Liver (tissue), 9 donors: ENCODE data around the gene ZNF331. TPM values are rescaled to one million over a fixed set of nuclear protein-coding genes. Genes with fewer than 3 reads are reported as not detected.

ENCODE experiments used
- DNase-seq: peaks from one replicate; pipeline ENCODE4 v3.0.0-alpha.2; 2017; ENCODE audit warnings: low spot score
- H3K27ac ChIP-seq, 2 donors: one replicate each; pipeline ENCODE4 v1.7.0; 2013; ENCODE audit warnings: inconsistent platforms in 2 of 2, low read length in 2 of 2, control low read depth in 1 of 2, low read depth in 1 of 2, mild to moderate bottlenecking in 1 of 2
- H3K27me3 ChIP-seq, 4 donors: one replicate each; pipeline versions ENCODE4 v1.6.1 to v1.7.0; 2013; ENCODE audit warnings: low read length in 3 of 4, inconsistent platforms in 1 of 4, mild to moderate bottlenecking in 1 of 4, moderate library complexity in 1 of 4; ENCODE audit not compliant: control insufficient read depth in 4 of 4, insufficient read depth in 4 of 4
- H3K36me3 ChIP-seq, 4 donors: one replicate each; pipeline versions ENCODE4 v1.6.1 to v1.7.0; 2013; ENCODE audit warnings: low read length in 3 of 4, mild to moderate bottlenecking in 3 of 4, low read depth in 1 of 4, moderate library complexity in 1 of 4; ENCODE audit not compliant: control insufficient read depth in 4 of 4, insufficient read depth in 3 of 4
- H3K4me1 ChIP-seq, 4 donors: one replicate each; pipeline versions ENCODE4 v1.6.1 to v1.7.0; 2013; ENCODE audit warnings: low read length in 3 of 4, mild to moderate bottlenecking in 3 of 4, moderate library complexity in 1 of 4; ENCODE audit not compliant: control insufficient read depth in 4 of 4, insufficient read depth in 4 of 4
- H3K4me3 ChIP-seq, 3 donors: one replicate each; pipeline versions ENCODE4 v1.6.1 to v1.7.0; 2013; ENCODE audit warnings: low read length in 3 of 3, control low read depth in 1 of 3, low read depth in 1 of 3, mild to moderate bottlenecking in 1 of 3
- H3K9ac ChIP-seq, 2 donors: one replicate each; pipeline ENCODE4 v1.7.0; 2013; ENCODE audit warnings: low read length in 2 of 2, mild to moderate bottlenecking in 2 of 2, moderate library complexity in 2 of 2, control low read depth in 1 of 2, low read depth in 1 of 2
- H3K9me3 ChIP-seq, 4 donors: one replicate each; pipeline versions ENCODE4 v1.6.1 to v1.7.0; 2013; ENCODE audit warnings: low read length in 3 of 4; ENCODE audit not compliant: control insufficient read depth in 4 of 4
- ATF3 ChIP-seq: IDR thresholded peaks from 2 replicates; pipeline ENCODE4 v1.6.1; 2016; ENCODE audit warnings: antibody characterized with exemption
- CTCF ChIP-seq: fragments of 150-350 bp; IDR thresholded peaks from 2 replicates; pipeline ENCODE4 v1.5.1; 2017; ENCODE audit warnings: improper control_type of control experiment, low read depth, low read length; ENCODE audit not compliant: missing input control
- EGR1 ChIP-seq, 2 donors: IDR thresholded peaks; 2 replicates each; pipeline ENCODE4 v1.6.1; 2016 to 2018; ENCODE audit warnings: antibody characterized with exemption in 2 of 2, low read depth in 2 of 2
- FOXA2 ChIP-seq: IDR thresholded peaks from 2 replicates; pipeline ENCODE4 v1.6.1; 2016; ENCODE audit warnings: antibody characterized with exemption
- GABPA ChIP-seq, 2 donors: IDR thresholded peaks in 1 of 2; conservative IDR thresholded peaks in 1 of 2; 2 replicates each; pipeline ENCODE4 v1.6.1; 2016; ENCODE audit warnings: antibody characterized with exemption in 2 of 2, mild to moderate bottlenecking in 1 of 2, moderate library complexity in 1 of 2
- HNF4G ChIP-seq: IDR thresholded peaks from 2 replicates; pipeline ENCODE4 v1.6.1; 2016; ENCODE audit warnings: antibody characterized with exemption
- NR2F2 ChIP-seq: IDR thresholded peaks from 2 replicates; pipeline ENCODE4 v1.6.1; 2016; ENCODE audit warnings: antibody characterized with exemption
- SP1 ChIP-seq: IDR thresholded peaks from 2 replicates; pipeline ENCODE4 v1.6.1; 2018; ENCODE audit warnings: antibody characterized with exemption, mild to moderate bottlenecking
- TAF1 ChIP-seq: conservative IDR thresholded peaks from 2 replicates; pipeline ENCODE4 v1.6.1; 2016; ENCODE audit warnings: antibody characterized with exemption, mild to moderate bottlenecking
- YY1 ChIP-seq: IDR thresholded peaks from 2 replicates; pipeline ENCODE4 v1.6.1; 2016; ENCODE audit warnings: antibody characterized with exemption, mild to moderate bottlenecking
- ZBTB33 ChIP-seq: IDR thresholded peaks from 2 replicates; pipeline ENCODE4 v1.6.1; 2016; ENCODE audit warnings: antibody characterized with exemption
- WGBS: extraction: QIAGEN DNeasy Blood & Tissue Kit; methylation state at CpG from one replicate; pipeline ENCODE4 v1.1.7; 2013; 5-methylcytosine and 5-hydroxymethylcytosine counted together
- polyA plus RNA-seq, 2 donors: library from polyadenylated mRNA; stranded (reverse) in 1 of 2; unstranded in 1 of 2; fragments of 200-250 nt in 1 of 2; fragments of >200 nt in 1 of 2; fragmentation: Nextera tagmentation in 1 of 2; extraction: Ambion mirVana in 1 of 2; gene quantifications; one replicate each; pipeline versions ENCODE4 v1.2.1 to v1.2.3, GENCODE V29; 2013 to 2015
- total RNA-seq, 2 donors: library from RNA; depleted of rRNA; stranded (reverse); fragments of >200 nt; gene quantifications; one replicate each; pipeline ENCODE4 v1.2.3, GENCODE V29; 2014
- donor health status: healthy.
- donor health status: healthy.
- donor health status: healthy.
- donor health status: healthy.
- donor health status: healthy.

Gene ZNF331
- total and polyA plus RNA-seq, 4 donors: 2.8 to 9.7 (median 5.7) TPM

- Histone ChIP-seq H3K9me3 (peaks cover 11 to 20% (median 15%) of the 10 kb centered on the region in 4 donors), H3K27me3 (no peaks in the 10 kb centered on the region), H3K4me1 (peaks cover 4 to 11% (median 9%) of the 10 kb centered on the region in 4 donors), H3K9ac (no peak overlapping the region), H3K27ac (no peak overlapping the region), H3K4me3 (peak overlapping the region in 1 of 3 donors; percentile 17), H3K36me3 (no peaks in the 10 kb centered on the region)
- no peak for TF ChIP-seq YY1
- TF ChIP-seq HNF4G: no peak
- TF ChIP-seq ZBTB33: no peak
- TF ChIP-seq TAF1: no peak
- no peak for TF ChIP-seq EGR1 (IDR thresholded peaks at IDR 0.05; ENCODE audit: low read depth in 2 of 2)
- no peak for TF ChIP-seq ATF3
- no peak for TF ChIP-seq CTCF
- no peak for DNase-seq
- WGBS: 76% methylated on average over 4 of the region's 4 CpGs
Observed at GRCh38 chr19:53518121-53518520, 19.8 kb upstream of the ZNF331 start.

GRCh38 chr19:53518716-53519115 is 19.2 kb upstream of the ZNF331 start:
- Histone ChIP-seq H3K36me3 (no peaks in the 10 kb centered on the region), H3K4me1 (peaks cover 4 to 11% (median 9%) of the 10 kb centered on the region in 4 donors), H3K27ac (peak overlapping the region in 1 of 2 donors; percentile 12), H3K9ac (no peak overlapping the region), H3K4me3 (no peak overlapping the region), H3K27me3 (no peaks in the 10 kb centered on the region), H3K9me3 (peaks cover 11 to 20% (median 15%) of the 10 kb centered on the region in 4 donors)
- 77% methylated on average over 1 of the region's 1 CpG for WGBS
- DNase-seq: no peak
- no peak for TF ChIP-seq EGR1 (IDR thresholded peaks at IDR 0.05; ENCODE audit: low read depth in 2 of 2)
- TF ChIP-seq TAF1: no peak

- no peaks in the 10 kb centered on the region for H3K27me3 ChIP-seq
- peaks cover 11 to 20% (median 15%) of the 10 kb centered on the region in 4 donors for H3K9me3 ChIP-seq
- no peak for DNase-seq
- no peak for TF ChIP-seq CTCF
- TF ChIP-seq TAF1: no peak
- TF ChIP-seq FOXA2: no peak
- peak; percentile 8 for TF ChIP-seq SP1
- TF ChIP-seq GABPA (IDR thresholded peaks at IDR 0.05 in 1 of 2, conservative IDR thresholded peaks at IDR 0.05 in 1 of 2): no peak
- no peak for TF ChIP-seq ATF3
- peak; percentile 53 for TF ChIP-seq NR2F2
- no peak for TF ChIP-seq HNF4G
- H3K4me3 ChIP-seq: peak overlapping the region in 1 of 3 donors; percentile 21
- H3K9ac ChIP-seq: no peak overlapping the region
- H3K36me3 ChIP-seq: no peaks in the 10 kb centered on the region
- no peak overlapping the region for H3K27ac ChIP-seq
- 85% methylated on average over 7 of the region's 7 CpGs for WGBS
- H3K4me1 ChIP-seq: peaks cover 4 to 11% (median 9%) of the 10 kb centered on the region in 4 donors
Observed at GRCh38 chr19:53519446-53519845, 18.5 kb upstream of the ZNF331 start.
